ENCODE data around the gene DGCR8. TPM values are rescaled to one million over a fixed set of nuclear protein-coding genes. Genes with fewer than 3 reads are reported as not detected.

Gene DGCR8
- total RNA-seq, 2 experiments from 2014 or later: 17.8 to 18.5 TPM

- ATAC-seq (ENCODE audit: poor library complexity) (no peak), DNase-seq (no peak)
- peaks cover 17% of the 10 kb centered on the region for H3K4me1 Mint-ChIP-seq (ENCODE audit: low read depth)
- H3K9me3 Mint-ChIP-seq: no peaks in the 10 kb centered on the region
- Histone ChIP-seq H3K4me1 (ENCODE audit: insufficient read depth, low read length) (peaks cover 20% of the 10 kb centered on the region), H3K4me3 (ENCODE audit: low read length) (no peak overlapping the region), H3K36me3 (ENCODE audit: insufficient read depth, low read length) (no peaks in the 10 kb centered on the region), H3K9me3 (ENCODE audit: control insufficient read depth in 1 of 2, insufficient read depth in 1 of 2, low read length in 2 of 2) (no peaks in the 10 kb centered on the region), H3K27ac (ENCODE audit: low read depth in 1 of 2, low read length in 2 of 2) (no peak overlapping the region), H3K27me3 (ENCODE audit: control insufficient read depth in 1 of 2, insufficient read depth in 2 of 2, low read length in 2 of 2) (no peaks in the 10 kb centered on the region)
- H3K27ac Mint-ChIP-seq: no peak overlapping the region
- no peaks in the 10 kb centered on the region for H3K27me3 Mint-ChIP-seq
- peak overlapping the region; percentile 78 for H3K4me3 Mint-ChIP-seq
- ChIA-PET CTCF (no interaction called here), POLR2A (no interaction called here)
- no peak for TF ChIP-seq CTCF (IDR thresholded peaks at IDR 0.05)
- no peaks in the 10 kb centered on the region for H3K36me3 Mint-ChIP-seq (ENCODE audit: low read depth)
- intact Hi-C loops (cut with DNase I, micrococcal nuclease): loop anchor here in 1 of 2 experiments (5.0 kb wide), 1 partner anchor 89 kb away; no protein-coding TSS in a partner anchor
These were observed 3.3 kb upstream of the DGCR8 start for GRCh38 chr22:20076627-20077172.

- TF ChIP-seq CTCF (IDR thresholded peaks at IDR 0.05): no peak
- ATAC-seq (ENCODE audit: poor library complexity): peak; percentile 77
- H3K4me1 Mint-ChIP-seq (ENCODE audit: low read depth): peaks cover 44% of the 10 kb centered on the region
- H3K4me3 ChIP-seq (ENCODE audit: low read length): peak overlapping the region; percentile 76
- H3K36me3 ChIP-seq (ENCODE audit: insufficient read depth, low read length): peaks cover 4% of the 10 kb centered on the region
- DNase-seq: peak; percentile 32 to 88 (median 66)
- POLR2A ChIA-PET: interaction anchor here (1.5 kb wide), 1 partner anchor 20 kb away, joined by 6 read pairs; no protein-coding TSS in a partner anchor
- no peaks in the 10 kb centered on the region for H3K27me3 Mint-ChIP-seq
- no peaks in the 10 kb centered on the region for H3K27me3 ChIP-seq (ENCODE audit: control insufficient read depth in 1 of 2, insufficient read depth in 2 of 2, low read length in 2 of 2)
- CTCF ChIA-PET: no interaction called here
- no peaks in the 10 kb centered on the region for H3K9me3 ChIP-seq (ENCODE audit: control insufficient read depth in 1 of 2, insufficient read depth in 1 of 2, low read length in 2 of 2)
- peak overlapping the region; percentile 84 for H3K4me3 Mint-ChIP-seq
- H3K27ac Mint-ChIP-seq: peak overlapping the region; percentile 74
- intact Hi-C loops (cut with DNase I, micrococcal nuclease): loop anchor here (1.0 to 2.0 kb wide), 4 partner anchors 37 to 64 kb away; partner anchors contain the start of genes ARVCF (in 1 of the 2), TANGO2 (in 1 of the 2) and TRMT2A (in 1 of the 2)
- peaks cover 2% of the 10 kb centered on the region for H3K36me3 Mint-ChIP-seq (ENCODE audit: low read depth)
- H3K4me1 ChIP-seq (ENCODE audit: insufficient read depth, low read length): peaks cover 48% of the 10 kb centered on the region
- H3K9me3 Mint-ChIP-seq: no peaks in the 10 kb centered on the region
- H3K27ac ChIP-seq (ENCODE audit: low read depth in 1 of 2, low read length in 2 of 2): peak overlapping the region; percentile 52 to 53
These were observed 369 bp downstream of the DGCR8 start for GRCh38 chr22:20080445-20080775.

- H3K27me3 ChIP-seq (ENCODE audit: control insufficient read depth in 1 of 2, insufficient read depth in 2 of 2, low read length in 2 of 2): no peaks in the 10 kb centered on the region
- H3K4me3 Mint-ChIP-seq: peak overlapping the region; percentile 84
- no peaks in the 10 kb centered on the region for H3K9me3 Mint-ChIP-seq
- peak overlapping the region; percentile 52 to 53 for H3K27ac ChIP-seq (ENCODE audit: low read depth in 1 of 2, low read length in 2 of 2)
- TF ChIP-seq CTCF (IDR thresholded peaks at IDR 0.05): no peak
- ATAC-seq (ENCODE audit: poor library complexity): peak; percentile 1
- peak in 2 of 14 experiments; percentile 4 to 11 for DNase-seq
- CTCF ChIA-PET: no interaction called here
- POLR2A ChIA-PET: interaction anchor here (1.0 kb wide), 1 partner anchor 36 kb away, joined by 3 read pairs; the partner anchor contains the start of gene TRMT2A
- H3K27ac Mint-ChIP-seq: peak overlapping the region; percentile 74
- H3K9me3 ChIP-seq (ENCODE audit: control insufficient read depth in 1 of 2, insufficient read depth in 1 of 2, low read length in 2 of 2): no peaks in the 10 kb centered on the region
- H3K4me1 Mint-ChIP-seq (ENCODE audit: low read depth): peaks cover 44% of the 10 kb centered on the region
- H3K36me3 ChIP-seq (ENCODE audit: insufficient read depth, low read length): peaks cover 10% of the 10 kb centered on the region
- peak overlapping the region; percentile 76 for H3K4me3 ChIP-seq (ENCODE audit: low read length)
- H3K36me3 Mint-ChIP-seq (ENCODE audit: low read depth): peaks cover 9% of the 10 kb centered on the region
- H3K27me3 Mint-ChIP-seq: no peaks in the 10 kb centered on the region
- peaks cover 48% of the 10 kb centered on the region for H3K4me1 ChIP-seq (ENCODE audit: insufficient read depth, low read length)
- intact Hi-C loops (cut with DNase I, micrococcal nuclease): loop anchor here (1.0 to 2.0 kb wide), 4 partner anchors 36 to 65 kb away; partner anchors contain the start of genes ARVCF (in 1 of the 2), TANGO2 (in 1 of the 2) and TRMT2A (in 1 of the 2)
These were observed 974 bp downstream of the DGCR8 start for GRCh38 chr22:20080776-20081654.

All from CD4-positive, alpha-beta T cell (primary cell).